NCI-H748 treated with DMSO at 0.1 percent for 48 hours (cell line): ENCODE data around the gene PTCH2.

ENCODE experiments used
- DNase-seq: peaks from one replicate; lab custom pipeline; 2025; lab: John Stamatoyannopoulos, UW

The PTCH2 gene, protein sequence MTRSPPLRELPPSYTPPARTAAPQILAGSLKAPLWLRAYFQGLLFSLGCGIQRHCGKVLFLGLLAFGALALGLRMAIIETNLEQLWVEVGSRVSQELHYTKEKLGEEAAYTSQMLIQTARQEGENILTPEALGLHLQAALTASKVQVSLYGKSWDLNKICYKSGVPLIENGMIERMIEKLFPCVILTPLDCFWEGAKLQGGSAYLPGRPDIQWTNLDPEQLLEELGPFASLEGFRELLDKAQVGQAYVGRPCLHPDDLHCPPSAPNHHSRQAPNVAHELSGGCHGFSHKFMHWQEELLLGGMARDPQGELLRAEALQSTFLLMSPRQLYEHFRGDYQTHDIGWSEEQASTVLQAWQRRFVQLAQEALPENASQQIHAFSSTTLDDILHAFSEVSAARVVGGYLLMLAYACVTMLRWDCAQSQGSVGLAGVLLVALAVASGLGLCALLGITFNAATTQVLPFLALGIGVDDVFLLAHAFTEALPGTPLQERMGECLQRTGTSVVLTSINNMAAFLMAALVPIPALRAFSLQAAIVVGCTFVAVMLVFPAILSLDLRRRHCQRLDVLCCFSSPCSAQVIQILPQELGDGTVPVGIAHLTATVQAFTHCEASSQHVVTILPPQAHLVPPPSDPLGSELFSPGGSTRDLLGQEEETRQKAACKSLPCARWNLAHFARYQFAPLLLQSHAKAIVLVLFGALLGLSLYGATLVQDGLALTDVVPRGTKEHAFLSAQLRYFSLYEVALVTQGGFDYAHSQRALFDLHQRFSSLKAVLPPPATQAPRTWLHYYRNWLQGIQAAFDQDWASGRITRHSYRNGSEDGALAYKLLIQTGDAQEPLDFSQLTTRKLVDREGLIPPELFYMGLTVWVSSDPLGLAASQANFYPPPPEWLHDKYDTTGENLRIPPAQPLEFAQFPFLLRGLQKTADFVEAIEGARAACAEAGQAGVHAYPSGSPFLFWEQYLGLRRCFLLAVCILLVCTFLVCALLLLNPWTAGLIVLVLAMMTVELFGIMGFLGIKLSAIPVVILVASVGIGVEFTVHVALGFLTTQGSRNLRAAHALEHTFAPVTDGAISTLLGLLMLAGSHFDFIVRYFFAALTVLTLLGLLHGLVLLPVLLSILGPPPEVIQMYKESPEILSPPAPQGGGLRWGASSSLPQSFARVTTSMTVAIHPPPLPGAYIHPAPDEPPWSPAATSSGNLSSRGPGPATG

DNA sequence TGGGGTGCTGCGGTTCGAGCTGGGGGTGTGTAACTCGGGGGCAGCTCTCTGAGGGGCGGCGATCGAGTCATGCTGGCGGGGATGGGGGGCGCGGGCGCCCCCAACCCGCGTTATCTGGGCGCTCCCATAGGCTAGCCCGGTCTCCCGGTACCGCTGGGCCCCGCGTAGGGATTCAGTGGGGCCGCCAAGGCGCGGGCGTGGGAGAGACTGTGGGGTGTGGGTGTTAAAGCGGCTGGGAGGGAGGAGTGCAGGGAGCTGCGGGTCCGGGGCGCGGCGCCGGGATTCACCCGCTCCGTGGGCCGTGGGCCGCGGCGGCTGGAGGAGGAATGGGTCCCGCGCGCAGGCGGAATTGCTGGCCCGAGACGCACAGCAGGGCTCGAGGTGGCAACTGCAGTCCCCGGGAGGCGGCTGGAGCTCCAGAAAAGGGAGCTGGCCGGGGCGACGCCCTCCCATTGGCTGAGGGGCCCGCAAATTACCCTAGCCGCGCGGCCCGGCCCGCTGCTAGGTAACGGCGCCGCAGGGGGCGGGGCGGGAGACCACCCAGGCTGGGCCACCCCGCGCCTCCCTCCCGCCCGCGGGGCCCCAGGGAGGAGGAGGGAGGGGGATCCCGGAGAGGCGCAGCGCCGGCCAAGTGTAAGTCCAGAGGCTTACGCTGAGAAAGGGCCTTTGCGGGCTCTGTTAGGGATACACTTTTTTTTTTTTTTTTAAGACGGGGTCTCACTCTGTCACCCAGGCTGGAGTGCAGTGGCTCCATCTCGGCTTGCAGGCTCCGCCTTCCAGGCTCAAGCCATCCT, at the start of gene PTCH2:
Gene PTCH2, minus strand, starts transcription at position 392 of the 794 bp plus-strand sequence. Its CDS starts 321 bp downstream, at position 71.
- DNase-seq, result peak; percentile 30

DNA sequence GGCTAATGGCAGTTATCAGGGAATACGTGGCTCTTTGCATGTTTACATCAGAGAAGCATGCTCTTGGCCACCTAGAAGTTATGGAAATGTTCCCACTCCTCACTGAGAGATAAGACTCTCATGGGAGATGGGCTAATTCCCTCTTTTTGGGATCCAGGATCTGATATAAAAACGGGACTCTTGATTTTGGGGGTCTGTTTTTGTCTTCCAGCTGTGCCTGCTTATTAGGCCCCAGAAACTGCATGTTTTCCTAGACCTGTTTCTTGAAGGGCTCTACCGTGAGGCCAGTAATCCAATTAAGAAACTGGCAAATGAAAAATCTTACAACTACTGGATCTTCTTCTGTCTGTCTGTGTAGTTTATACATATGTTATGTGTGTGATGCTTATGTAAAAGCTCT, 47.0 kb upstream of the PTCH2 start:
- DNase-seq, result no peak

DNA sequence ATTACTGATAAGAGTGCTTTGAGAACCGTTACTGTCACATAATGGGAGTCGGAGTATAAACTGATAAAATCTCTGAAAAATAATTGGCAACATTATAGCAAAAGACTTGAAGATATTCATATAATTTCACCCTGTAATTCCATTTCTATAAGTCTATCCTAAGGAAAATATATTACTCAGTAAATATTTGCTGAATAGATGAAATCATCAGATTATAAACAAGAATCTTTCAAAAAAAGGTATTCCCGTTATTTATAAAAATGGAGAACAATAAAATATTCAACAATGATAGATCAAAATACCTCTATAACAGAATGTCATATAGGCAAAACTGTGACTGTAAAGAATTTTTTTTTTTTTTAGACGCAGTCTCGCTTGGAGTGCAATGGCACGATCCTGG, 42.4 kb upstream of the PTCH2 start:
- no peak for DNase-seq

DNA sequence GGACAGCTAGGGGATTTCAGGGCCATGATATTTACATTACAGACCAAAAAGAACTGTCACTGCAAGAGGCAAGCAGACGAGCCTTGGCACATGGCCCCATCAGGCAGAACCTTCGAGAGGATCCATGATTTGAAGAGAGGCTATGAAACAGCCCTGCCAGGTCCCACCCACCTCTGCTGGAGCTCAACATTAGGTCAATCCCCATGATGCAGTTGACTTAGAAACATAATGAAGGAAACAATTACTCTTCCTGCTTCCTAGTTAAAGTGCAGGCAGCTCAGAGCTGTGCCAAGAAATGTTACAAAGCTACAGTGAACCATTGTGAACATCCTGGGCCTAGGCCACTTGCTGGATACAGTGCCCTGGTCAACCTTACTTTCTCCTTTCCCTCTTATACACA, 41.7 kb upstream of the PTCH2 start:
- DNase-seq, result no peak

DNA sequence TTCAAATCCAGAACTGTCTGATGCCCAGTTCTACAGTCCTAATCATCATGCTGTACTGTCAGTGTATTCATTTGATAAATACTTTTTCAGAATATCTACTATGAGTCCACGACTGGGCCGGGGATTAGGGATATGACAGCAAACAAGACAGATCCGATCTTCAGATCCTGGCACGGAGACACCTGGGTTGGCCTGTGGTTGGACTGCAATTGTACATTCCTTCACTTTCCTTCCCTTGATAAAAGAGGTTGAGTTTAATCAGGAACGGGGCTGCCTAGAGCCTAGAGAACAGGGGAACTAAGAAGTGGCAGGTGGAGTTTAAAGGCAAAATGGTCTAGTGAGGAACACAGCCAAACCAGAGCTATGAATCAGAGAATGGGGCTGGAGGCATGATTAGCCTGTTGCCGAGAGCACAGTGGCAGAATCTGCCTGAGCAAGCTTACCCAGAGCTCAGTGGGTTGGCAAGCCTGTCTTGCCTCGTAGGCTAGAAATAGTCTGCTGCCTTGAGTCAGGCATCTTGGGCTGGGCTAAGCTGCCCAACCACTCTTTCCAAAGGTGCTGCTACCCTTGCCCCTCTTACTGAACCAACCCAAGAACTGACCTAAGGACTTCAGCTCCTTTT, 38.1 kb upstream of the PTCH2 start:
- no peak for DNase-seq

DNA sequence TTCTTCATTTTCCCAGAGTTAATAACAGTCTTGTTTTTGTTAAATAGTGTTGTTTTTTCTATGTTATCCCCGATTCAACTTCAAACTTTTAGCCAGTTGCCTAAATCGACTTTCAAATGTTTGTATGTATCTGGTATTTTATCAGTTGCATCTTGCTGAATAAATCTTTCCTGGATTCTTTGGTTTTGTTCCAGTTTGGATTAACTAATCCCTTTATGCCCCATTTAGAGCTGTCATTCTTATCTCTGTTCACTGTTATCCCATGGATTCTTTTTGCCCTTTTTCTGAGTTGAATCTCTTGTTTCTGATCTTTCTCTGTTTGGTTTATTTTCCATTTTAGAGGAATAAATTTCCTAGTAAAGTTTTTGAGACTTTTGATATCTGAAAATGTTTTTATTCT, 31.1 kb upstream of the PTCH2 start:
- DNase-seq, result no peak

DNA sequence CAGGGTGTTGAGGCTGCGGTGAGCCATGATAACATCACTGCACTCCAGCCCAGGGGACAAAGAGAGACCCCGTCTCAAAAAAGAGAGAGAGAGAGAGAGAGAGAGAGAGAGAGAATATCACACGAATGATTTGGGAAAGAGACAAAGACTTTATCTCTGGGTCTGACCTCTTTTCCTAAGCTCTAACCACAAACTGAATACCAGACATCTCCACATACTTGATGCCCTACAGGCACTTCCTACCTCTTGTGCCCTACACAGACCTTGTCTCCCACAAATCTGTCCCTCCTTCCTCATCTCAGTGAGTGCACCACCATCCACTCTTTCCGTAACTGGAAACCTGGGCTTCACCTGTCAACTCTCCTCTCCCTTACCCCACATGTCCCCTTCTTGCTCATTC, 27.0 kb upstream of the PTCH2 start:
- DNase-seq, result no peak

DNA sequence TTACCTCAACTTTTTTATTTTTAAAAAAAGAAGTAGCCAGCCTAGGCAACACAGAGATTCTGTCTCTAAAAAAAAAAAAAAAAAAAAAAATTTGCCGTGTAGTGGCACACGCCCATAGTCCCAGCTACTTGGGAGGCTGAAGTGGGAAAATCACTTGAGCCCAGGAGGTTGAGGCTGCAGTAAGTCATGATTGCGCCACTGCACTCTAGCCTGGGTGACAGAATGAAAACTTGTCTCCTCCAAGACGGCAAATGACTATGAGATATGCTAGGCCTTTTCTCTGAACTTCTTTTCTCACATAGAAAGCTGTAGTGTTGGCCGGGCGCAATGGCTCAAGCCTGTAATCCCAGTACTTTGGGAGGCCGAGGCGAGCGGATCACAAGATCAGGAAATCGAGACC, 24.7 kb upstream of the PTCH2 start:
- no peak for DNase-seq

DNA sequence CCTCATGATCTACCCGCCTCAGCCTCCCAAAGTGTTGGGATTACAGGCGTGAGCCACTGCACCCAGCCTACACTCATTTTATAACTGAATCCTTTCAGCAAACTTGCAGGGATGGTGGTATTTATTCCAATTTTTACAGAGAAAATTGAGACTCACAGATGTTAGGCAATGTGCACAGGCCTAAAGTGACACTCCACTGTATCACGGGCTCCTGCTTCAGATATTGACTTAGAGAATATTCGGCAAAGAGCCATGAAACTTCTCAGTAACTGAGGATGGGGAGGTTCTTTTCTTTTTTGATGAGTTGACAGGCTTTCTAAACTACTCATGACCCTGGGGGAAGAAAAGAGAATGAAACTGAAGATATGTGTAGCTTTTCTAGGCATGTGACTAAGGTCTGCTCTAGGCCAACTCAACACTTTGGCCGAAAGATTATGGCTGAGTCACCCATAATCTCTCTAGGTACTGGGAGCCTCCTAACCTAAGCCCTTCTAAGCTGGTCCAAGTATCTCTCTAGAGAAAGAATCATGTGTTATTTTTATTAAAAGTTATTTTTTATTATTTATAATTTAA, 19.9 kb upstream of the PTCH2 start:
- no peak for DNase-seq

DNA sequence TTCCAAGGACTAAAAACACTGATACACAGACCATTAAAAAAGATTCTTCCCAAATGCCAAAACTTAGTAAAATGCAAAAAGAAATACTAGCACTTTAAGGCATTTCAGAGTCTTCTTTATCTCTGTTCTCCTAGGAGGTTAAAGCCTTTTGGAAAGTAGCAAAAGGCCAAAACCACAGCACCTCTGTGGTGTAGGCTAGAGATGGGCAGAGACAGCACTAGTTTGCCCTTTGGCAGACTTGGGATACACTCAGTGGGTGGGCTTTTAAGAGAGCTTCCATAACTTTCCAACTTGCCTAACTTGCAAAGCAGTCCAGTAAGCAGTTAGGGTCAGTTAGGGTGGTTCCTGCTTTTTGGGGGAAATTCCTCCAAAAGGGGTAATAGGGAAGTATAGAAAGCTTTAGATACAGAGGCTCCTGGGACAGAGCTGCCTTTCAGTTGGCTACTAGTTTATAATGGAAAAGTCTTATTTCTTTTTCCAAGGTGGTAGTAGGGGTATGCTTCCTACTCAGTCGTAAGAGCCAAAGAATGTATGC, 17.9 kb upstream of the PTCH2 start:
- no peak for DNase-seq

DNA sequence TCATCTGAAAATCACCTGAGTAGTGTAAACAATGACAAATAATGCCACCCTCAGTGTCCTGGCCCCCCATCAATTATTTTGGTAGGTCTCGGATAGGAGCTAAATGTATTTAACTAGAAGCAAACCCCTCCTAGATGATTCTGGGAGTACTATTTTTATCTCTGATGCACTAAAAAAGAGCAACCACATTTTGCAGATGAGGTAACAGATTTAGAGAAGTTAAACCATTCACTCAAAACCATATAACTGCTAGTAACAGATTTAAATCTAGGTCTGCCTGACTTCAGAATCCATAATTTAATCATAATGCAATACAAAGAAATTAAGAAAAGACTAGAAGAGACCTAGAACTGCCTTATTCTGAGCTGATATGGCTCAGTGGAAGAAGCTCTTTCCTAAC, 17.3 kb upstream of the PTCH2 start:
- no peak for DNase-seq

DNA sequence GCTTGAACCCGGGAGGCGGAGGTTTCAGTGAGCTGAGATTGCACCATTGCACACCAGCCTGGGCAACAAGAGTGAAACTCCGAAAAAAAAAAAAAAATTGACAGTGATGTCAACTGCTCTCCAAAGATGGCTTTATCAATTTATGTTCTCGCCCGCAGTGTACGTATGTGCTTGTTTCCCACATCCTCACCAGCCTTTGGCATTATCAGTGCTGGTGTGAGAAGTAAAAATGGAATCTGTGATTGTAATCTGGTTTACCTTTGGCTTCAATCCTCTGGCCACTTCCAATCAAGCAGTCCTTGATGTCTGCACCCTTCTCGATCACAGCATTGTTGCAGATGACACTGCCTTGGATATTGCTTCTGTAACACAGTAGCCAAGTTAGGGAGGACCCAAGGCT, 14.4 kb upstream of the PTCH2 start:
- DNase-seq, result no peak

DNA sequence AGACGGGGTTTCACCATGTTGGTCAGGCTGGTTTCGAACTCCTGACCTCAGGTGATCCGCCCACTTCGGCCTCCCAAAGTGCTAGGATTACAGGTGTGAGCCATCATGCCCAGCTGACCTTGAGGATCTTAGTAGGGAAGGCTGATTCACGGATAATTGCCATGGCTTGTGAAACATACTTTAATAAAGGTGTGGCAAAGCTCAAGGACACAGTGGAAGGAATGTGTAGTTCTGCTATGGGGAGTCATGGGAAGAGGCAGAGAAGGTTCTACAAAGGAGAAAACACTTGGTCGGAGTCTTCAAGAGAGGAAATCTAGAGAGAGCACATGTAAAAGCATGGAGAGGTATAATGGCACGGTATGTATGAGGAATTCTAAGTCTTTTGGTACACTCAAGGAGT, 12.7 kb upstream of the PTCH2 start:
- DNase-seq, result no peak

DNA sequence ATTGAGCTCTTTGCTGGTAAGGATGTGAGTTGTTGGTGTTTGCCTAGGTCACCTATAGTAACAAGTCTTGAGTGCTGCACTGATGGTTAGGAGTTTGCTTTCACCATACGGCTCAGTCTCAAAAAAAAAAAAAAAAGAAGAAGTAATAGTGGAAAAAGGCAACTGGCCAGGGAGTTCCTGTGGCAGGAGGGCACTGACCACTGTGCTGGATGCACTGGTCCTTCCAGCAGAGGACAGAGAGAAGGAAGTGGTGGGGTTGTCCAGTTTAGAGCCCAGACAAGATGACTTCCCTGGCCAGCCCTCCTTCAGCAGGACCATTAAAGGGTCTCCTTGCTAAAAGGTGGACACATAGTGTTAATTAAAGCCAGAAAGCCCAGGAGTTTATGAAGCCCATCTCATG, 11.9 kb upstream of the PTCH2 start:
- no peak for DNase-seq

DNA sequence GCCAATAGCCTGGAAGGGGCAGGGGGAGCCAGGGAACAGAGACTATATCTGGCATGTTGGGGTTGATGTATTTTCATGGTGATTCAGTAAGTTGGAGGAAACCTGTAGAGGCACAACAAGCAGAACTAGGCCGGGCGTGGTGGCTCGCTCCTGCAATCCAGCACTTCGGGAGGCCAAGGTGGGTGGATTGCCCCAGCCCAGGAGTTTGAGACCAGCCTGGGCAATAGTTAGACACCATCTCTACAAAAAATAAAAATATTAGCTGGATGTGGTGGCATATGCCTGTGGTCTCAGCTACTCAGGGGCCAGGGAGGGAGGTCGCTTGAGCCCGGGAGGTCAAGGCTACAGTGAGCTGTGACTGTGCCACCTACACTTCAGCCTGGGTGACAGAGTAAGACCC, 10.1 kb upstream of the PTCH2 start:
- no peak for DNase-seq

DNA sequence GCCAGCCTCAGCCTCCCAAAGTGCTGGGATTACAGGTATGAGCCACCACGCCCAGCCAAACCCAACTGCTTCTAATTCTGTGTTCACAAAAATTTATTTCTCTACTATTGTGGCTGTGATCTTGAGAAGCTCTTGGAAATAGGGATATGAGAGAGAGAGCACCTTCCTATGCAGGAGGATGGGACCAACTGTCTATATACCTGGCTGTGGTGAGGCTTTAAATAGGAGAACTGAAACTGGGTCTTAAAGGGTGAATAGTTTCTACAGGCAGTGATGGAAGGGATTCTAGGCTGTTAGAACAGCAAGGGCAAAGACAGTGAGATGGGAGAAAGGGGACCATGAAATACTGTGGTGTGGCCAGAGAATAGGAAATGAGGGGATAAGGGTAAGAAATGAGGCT, 8.3 kb upstream of the PTCH2 start:
- no peak for DNase-seq

DNA sequence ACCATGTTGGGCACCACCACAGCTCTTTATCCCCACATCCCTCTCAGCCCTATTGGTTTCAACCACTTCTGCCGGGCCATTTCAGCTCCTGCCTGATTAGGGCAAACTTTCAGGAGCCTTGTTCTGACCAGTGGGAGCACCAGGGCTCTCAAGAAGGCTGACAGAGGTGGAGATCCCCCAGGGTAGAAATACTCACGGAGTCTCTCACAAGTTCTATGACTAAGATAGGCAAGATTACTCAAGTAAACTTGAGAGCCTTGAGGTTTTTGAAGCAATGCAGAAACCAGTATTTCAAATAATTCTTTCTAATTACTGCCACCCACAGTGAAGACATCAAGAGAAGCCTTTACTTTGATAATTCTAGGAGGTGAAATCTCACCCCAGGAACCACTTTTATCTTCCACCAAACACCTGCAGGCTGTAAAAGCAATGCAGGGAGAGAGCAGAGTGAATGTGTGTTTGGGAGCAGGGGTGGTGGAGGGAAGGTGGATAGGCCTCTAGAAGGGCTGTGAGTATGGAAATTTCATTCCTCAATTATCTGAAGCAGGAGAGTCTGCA, 6.6 kb upstream of the PTCH2 start:
- no peak for DNase-seq

DNA sequence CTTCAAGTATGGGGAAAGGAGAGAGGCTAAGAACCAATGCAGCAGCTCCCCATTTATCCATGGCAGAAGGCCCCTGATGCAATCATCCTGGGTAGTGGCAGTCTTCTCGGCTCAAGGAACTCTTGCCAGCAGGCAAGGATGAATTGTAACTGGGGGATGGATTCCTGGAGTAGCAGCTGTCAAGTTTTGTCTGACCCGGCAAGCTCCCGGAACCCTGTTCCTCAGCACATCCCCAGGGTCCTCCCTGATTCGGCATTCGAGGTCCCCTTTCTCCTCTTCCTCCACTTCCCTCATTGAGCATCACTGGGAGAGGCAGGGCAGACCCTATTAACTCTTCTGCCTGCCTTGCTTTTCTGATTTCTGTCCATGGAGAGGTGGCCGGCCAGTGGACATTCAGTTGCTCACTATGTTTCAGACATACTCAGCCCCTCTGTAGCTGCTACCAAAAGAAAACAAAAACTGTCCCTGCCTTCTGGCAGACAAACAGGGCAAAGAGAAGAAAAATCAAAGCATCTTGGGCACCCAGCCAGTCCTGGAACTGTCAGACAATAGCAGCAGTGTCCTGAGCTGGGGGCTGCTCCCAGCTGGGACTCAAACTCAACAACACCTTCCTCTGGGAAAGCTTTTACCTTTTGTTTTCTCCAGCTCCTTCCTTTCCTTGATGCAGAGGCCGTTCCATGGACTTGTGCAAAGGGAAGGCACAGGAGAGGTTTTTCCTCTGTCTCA, 5.6 kb upstream of the PTCH2 start:
- DNase-seq, result no peak

DNA sequence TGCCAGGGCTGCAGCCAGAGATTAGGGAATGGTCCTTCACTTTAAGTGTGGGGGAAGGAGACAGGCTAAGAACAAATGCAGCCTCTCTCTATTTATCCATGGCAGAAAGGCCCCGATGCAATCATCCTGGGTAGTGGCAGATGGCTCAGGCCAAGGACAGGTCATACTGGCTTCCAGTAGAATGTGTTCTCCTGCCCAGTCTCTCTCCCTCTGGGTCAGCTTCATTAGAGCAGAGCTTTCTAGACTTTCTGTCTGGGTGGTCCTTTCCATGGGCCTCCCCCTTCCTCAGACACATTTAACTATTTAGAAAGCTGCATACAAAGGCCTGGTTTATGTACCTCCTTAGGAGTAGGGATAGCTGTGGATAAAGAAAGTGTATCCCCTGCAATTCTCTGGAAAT, 4.8 kb upstream of the PTCH2 start:
- no peak for DNase-seq

DNA sequence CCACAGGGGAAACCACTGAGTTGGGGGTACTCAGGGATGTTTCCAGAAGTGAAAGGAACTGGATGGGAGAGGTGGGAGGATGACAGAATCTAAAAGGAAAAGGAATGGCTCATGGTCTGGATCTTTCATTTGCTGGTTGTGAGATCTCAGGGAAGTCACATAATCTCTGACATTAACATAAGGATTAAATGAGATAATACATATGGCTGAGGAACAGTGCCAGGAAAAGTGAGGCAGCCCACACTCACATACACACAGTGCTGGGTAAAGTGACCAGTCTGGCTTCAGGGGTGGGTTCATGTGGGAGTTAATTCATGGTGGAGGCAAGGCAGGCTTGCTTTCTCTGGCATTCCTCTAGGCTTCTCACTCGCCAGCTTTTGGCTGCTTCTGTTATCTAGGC, 3.9 kb upstream of the PTCH2 start:
- DNase-seq, result no peak
